A549 (cell line): ENCODE results near the gene GABBR2. TPM values are rescaled to one million over a fixed set of nuclear protein-coding genes. Genes with fewer than 3 reads are reported as not detected.

Source experiments
- ATAC-seq, 2 experiments: fragments of 200-7000 bp in 1 of 2; fragments of >200 bp in 1 of 2; cut with Nextera tagmentation in 1 of 2; cut with Tn5 transposase in 1 of 2; 3 replicates each; pipeline versions ENCODE4 v1.8.0 to v1.9.1; 2018 to 2020; ENCODE audit warnings: mild to moderate bottlenecking in 1 of 2, moderate library complexity in 1 of 2
- CTCF ChIA-PET: fragments of 300-600 bp; sonication (Branson Sonifier 250); formaldehyde crosslinking; extraction: SDS; loops from one replicate; lab custom pipeline; 2021; ENCODE audit warnings: antibody characterized with exemption, inconsistent platforms; lab: Yijun Ruan, JAX
- POLR2A ChIA-PET: fragments of 350-600 bp; formaldehyde crosslinking; extraction: SDS; loops from one replicate; lab custom pipeline; 2021; ENCODE audit warnings: antibody characterized with exemption, inconsistent platforms; lab: Yijun Ruan, JAX
- DNase-seq, 2 experiments: peaks; one replicate each; pipeline versions ENCODE4 v3.0.0 to v3.0.0-alpha.2; 2011 to 2016; ENCODE audit warnings: low read depth in 1 of 2, low spot score in 1 of 2
- FAIRE-seq: peaks from 2 replicates; lab custom pipeline; 2011; peaks lifted over from hg19 to GRCh38; lab: Jason Lieb, UNC
- H3K27ac ChIP-seq, 2 experiments: fragments of >200 bp; sonication (Bioruptor Twin); formaldehyde crosslinking; 3 replicates each; pipeline ENCODE4 v1.5.1; 2016 to 2017
- H3K4me1 ChIP-seq: fragments of >200 bp; sonication (Bioruptor Twin); formaldehyde crosslinking; 3 replicates; pipeline ENCODE4 v1.6.1; 2016
- H3K4me2 ChIP-seq: fragments of >200 bp; sonication (Bioruptor Twin); formaldehyde crosslinking; 3 replicates; pipeline ENCODE4 v1.6.1; 2016
- H3K4me3 ChIP-seq: fragments of >200 bp; sonication (Bioruptor Twin); formaldehyde crosslinking; 3 replicates; pipeline ENCODE4 v1.5.1; 2016
- H3K9me3 ChIP-seq: fragments of >200 bp; sonication (Bioruptor Twin); formaldehyde crosslinking; 3 replicates; pipeline ENCODE4 v1.6.1; 2016
- CHD4 ChIP-seq: fragments of 200-600 bp; sonication (generic); IDR thresholded peaks from 2 replicates; pipeline ENCODE4 v1.6.1; 2016; ENCODE audit warnings: antibody characterized with exemption, mild to moderate bottlenecking, borderline replicate concordance
- CTCF ChIP-seq: fragments of >200 bp; sonication (Bioruptor Twin); formaldehyde crosslinking; IDR thresholded peaks from 3 replicates; pipeline ENCODE4 v1.5.1; 2016
- EHMT2 ChIP-seq: fragments of 200-600 bp; sonication (generic); IDR thresholded peaks from 2 replicates; pipeline ENCODE4 v1.6.1; 2016; ENCODE audit warnings: antibody characterized with exemption, low read depth, mild to moderate bottlenecking, moderate library complexity
- ELK1 ChIP-seq: fragments of 150-350 bp; IDR thresholded peaks from 2 replicates; pipeline ENCODE4 v1.6.1; 2014; ENCODE audit warnings: low read depth, mild to moderate bottlenecking, low read length
- HEYL ChIP-seq: fragments of 250-450 bp; sonication (Bioruptor Pico); IDR thresholded peaks from 2 replicates; pipeline ENCODE4 v1.8.0; 2021; ENCODE audit warnings: mild to moderate bottlenecking, moderate library complexity
- HOXB13 ChIP-seq: fragments of 250-450 bp; sonication (Bioruptor Pico); IDR thresholded peaks from 2 replicates; pipeline ENCODE4 v1.5.0; 2020; ENCODE audit warnings: low read depth, mild to moderate bottlenecking, moderate library complexity
- NFE2L2 ChIP-seq: fragments of 150-350 bp; conservative IDR thresholded peaks from 2 replicates; pipeline ENCODE4 v1.6.1; 2014; ENCODE audit warnings: low read length
- NR3C1 ChIP-seq: fragments of >200 bp; sonication (Bioruptor Twin); formaldehyde crosslinking; IDR thresholded peaks from 3 replicates; pipeline ENCODE4 v1.6.1; 2017
- POLR2AphosphoS2 ChIP-seq: conservative IDR thresholded peaks from 2 replicates; pipeline ENCODE4 v1.6.1; 2012; ENCODE audit warnings: low read length, improper control_type of control experiment, inconsistent platforms
- REST ChIP-seq: fragments of 200-600 bp; sonication (generic); IDR thresholded peaks from 2 replicates; pipeline ENCODE4 v1.6.1; 2016; ENCODE audit warnings: antibody characterized with exemption, mild to moderate bottlenecking, moderate library complexity
- RFX5 ChIP-seq: fragments of 450-650 bp; IDR thresholded peaks from 2 replicates; pipeline ENCODE4 v1.7.1; 2014; ENCODE audit warnings: antibody characterized with exemption, mild to moderate bottlenecking, moderate library complexity
- SREBF2 ChIP-seq: fragments of 450-650 bp; IDR thresholded peaks from 2 replicates; pipeline ENCODE4 v1.6.1; 2014; ENCODE audit warnings: mild to moderate bottlenecking, moderate library complexity
- TFCP2L1 ChIP-seq: fragments of 250-450 bp; sonication (Bioruptor Pico); IDR thresholded peaks from 2 replicates; pipeline ENCODE4 v1.5.0; 2021; ENCODE audit warnings: mild to moderate bottlenecking
- ZNF302 ChIP-seq: fragments of 250-450 bp; sonication (Bioruptor Pico); IDR thresholded peaks from 2 replicates; pipeline ENCODE4 v1.9.0; 2021; ENCODE audit warnings: inconsistent platforms, mild to moderate bottlenecking, moderate library complexity
- WGBS: methylation state at CpG from one replicate; pipeline ENCODE4 v1.1.6; 2017; ENCODE audit errors: missing lambda C conversion rate; 5-methylcytosine and 5-hydroxymethylcytosine counted together
- polyA plus RNA-seq, 4 experiments: library from polyadenylated mRNA; depleted of rRNA in 3 of 4; stranded (reverse); fragments of >200 nt; fragmentation: RNase III in 1 of 4; extraction: RNeasy Plus Mini Kit Qiagen cat#74134 plus additional on column Dnase treatment in 1 of 4; gene quantifications; 2 replicates in 3 of 4; 3 replicates in 1 of 4; pipeline ENCODE4 v1.2.3, GENCODE V29; 2011 to 2017

Gene GABBR2
- polyA plus RNA-seq, 2 of the 4 experiments (the other 2 are of a cell fraction) = 0.08 to 0.57 TPM

DNA sequence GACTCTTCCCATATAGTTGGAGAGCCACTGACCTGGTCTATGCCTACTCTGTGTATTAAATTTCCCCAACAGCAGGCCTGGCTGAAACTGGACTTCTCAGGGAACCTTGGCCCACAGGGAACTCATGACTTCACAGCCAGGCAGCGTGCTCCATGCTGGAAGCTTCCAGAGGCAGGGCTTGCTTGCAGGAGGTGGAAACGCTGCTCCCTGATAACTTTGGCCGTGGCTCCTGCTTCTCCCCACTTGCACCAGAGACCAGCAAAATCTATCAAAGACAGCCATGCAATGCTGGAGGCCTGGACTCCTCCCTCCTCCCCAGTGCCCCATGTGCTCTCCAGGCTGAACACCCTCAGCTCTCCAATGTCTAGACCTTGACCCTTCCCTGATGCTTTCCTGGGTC is 137.1 kb downstream of the GABBR2 start:
- no peak overlapping the region for H3K27ac ChIP-seq
- no peak for TF ChIP-seq ZNF302 (CRISPR knock-in tag)
- no peak overlapping the region for H3K4me3 ChIP-seq
- CTCF ChIA-PET = interaction anchor here (1.6 kb wide), 1 partner anchor 256 kb away, joined by 3 read pairs; no protein-coding TSS in a partner anchor
- no peak for FAIRE-seq
- 31% methylated on average over 3 of the region's 3 CpGs for WGBS
- DNase-seq = no peak
- peaks cover 2% of the 10 kb centered on the region; the same call in 1 of the 3 replicates for H3K4me1 ChIP-seq
- no peak overlapping the region for H3K4me2 ChIP-seq
- POLR2A ChIA-PET = no interaction called here
- no peaks in the 10 kb centered on the region for H3K9me3 ChIP-seq
- ATAC-seq = no peak; a peak in 1 of 6 replicates

DNA sequence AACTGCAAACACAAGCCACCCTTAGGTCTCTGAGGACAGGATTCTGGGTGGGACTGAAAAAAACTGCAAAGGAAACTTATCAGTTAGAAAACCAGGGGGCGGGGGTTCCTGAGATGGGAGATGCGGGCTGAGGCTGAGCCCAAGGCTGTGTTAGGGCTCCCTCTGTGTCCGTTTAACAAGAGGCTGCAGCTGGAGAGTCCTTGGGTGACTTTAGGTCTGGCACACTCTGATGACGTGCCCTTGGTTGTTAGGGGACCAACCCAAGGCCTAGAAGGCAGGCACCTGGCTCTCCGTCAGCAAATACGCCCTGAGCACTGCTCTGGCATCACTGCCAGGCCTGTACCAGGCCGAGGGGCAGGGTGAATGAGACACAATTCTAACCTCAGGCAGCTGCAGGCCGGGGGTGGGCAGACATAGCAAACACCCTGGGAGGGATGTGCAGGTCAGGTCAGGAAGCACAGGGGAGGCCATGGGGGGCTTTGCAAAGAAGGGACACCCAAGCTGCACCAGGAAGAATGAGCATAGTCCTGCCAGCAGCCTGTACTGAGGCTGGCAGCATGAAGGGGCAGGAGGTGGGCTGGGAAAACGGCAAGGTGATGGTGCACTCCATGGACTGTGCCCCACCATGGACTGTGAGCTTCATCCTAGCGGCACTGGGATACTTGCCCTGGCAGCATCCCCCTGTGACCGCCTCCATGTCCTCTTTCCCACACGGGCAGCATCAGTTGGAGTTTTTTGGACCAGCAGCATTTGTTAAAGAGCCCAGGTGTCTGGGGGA is 137.9 kb downstream of the GABBR2 start:
- TF ChIP-seq POLR2AphosphoS2 = no peak
- TF ChIP-seq NFE2L2 = no peak
- no peak for TF ChIP-seq CHD4
- no peak for TF ChIP-seq REST
- TF ChIP-seq RFX5 = no peak
- no peak for TF ChIP-seq ELK1
- no peak for TF ChIP-seq CTCF
- no peak for TF ChIP-seq TFCP2L1 (CRISPR knock-in tag)
- TF ChIP-seq EHMT2 = no peak
- no peak for TF ChIP-seq NR3C1
- POLR2A ChIA-PET = no interaction called here
- FAIRE-seq (no peak), ATAC-seq (peak; percentile 44 to 68; a peak in 3 of 6 replicates), DNase-seq (peak in 1 of 2 experiments; percentile 12)
- H3K9me3 ChIP-seq = no peaks in the 10 kb centered on the region
- H3K4me2 ChIP-seq = no peak overlapping the region
- 47% methylated on average over 9 of the region's 12 CpGs for WGBS
- CTCF ChIA-PET = interaction anchor here (1.6 kb wide), 1 partner anchor 255 kb away, joined by 3 read pairs; no protein-coding TSS in a partner anchor
- peaks cover 2% of the 10 kb centered on the region; the same call in 1 of the 3 replicates for H3K4me1 ChIP-seq
- no peak overlapping the region for H3K27ac ChIP-seq
- H3K4me3 ChIP-seq = no peak overlapping the region

DNA sequence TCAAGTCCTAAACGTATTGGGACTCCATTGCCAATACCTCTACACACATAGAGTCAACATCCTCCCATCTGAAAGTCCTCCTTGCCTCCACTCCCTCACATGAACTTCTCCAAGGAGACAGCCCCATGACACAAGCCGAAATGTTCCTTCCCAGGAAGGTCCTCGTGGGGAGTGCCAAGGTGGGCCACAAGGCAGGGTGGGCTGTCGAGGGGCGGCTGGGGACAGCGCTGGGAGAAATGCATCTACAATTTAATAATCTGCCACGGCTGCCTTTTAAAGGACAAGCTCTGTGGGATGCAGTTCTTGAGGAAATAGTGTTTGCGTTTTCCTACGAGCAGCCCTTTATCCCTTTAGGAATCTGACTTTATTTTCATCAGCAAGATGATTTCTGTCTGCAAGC is 138.7 kb downstream of the GABBR2 start:
- TF ChIP-seq HEYL (no peak), HOXB13 (no peak), CTCF (no peak), NR3C1 (no peak), SREBF2 (no peak)
- TF ChIP-seq, all 56 proteins: peak for 0
- POLR2A ChIA-PET = no interaction called here
- WGBS = 61% methylated on average over 9 of the region's 9 CpGs
- Histone ChIP-seq H3K4me1 (no peaks in the 10 kb centered on the region), H3K9me3 (no peaks in the 10 kb centered on the region), H3K4me2 (no peak overlapping the region), H3K4me3 (no peak overlapping the region), H3K27ac (no peak overlapping the region)
- DNase-seq (no peak), FAIRE-seq (no peak), ATAC-seq (no peak)
- CTCF ChIA-PET = interaction anchor here (1.6 kb wide), 1 partner anchor 254 kb away, joined by 3 read pairs; no protein-coding TSS in a partner anchor
